Neural cell (in vitro differentiated cells): ENCODE results near the gene ASMT. TPM values are rescaled to one million over a fixed set of nuclear protein-coding genes. Genes with fewer than 3 reads are reported as not detected.
A peak's percentile ranks its signal among the peaks of the same experiment; 100 is the strongest.

Source experiments
- H2AFZ ChIP-seq: fragments of 200-600, 300-800 bp; sonication (generic), shearing (Covaris generic); 2 replicates; pipeline ENCODE4 v1.6.0; 2014; ENCODE audit warnings: low read depth, mild to moderate bottlenecking, antibody characterized with exemption, low read length, moderate library complexity
- H3F3A ChIP-seq: fragments of 200-600 bp; shearing (Covaris generic); 2 replicates; pipeline ENCODE4 v1.6.1; 2016; ENCODE audit warnings: mild to moderate bottlenecking, moderate library complexity, mixed read lengths, antibody characterized with exemption, low read length; ENCODE audit not compliant: insufficient read depth, poor library complexity, severe bottlenecking
- H3K27ac ChIP-seq: fragments of 200-600, 300-800 bp; sonication (generic), shearing (Covaris generic); 2 replicates; pipeline ENCODE4 v1.5.1; 2014; ENCODE audit warnings: mild to moderate bottlenecking, low read length, moderate library complexity
- H3K27me3 ChIP-seq: fragments of 300-800, 200-600 bp; sonication (generic), shearing (Covaris generic); 2 replicates; pipeline ENCODE4 v1.6.0; 2014; ENCODE audit warnings: mild to moderate bottlenecking, low read depth, low read length, moderate library complexity; ENCODE audit not compliant: insufficient read depth
- H3K36me3 ChIP-seq: fragments of 300-800, 200-600 bp; sonication (generic), shearing (Covaris generic); 2 replicates; pipeline ENCODE4 v1.5.1; 2014; ENCODE audit warnings: mild to moderate bottlenecking, antibody characterized with exemption, low read length, moderate library complexity; ENCODE audit not compliant: insufficient read depth
- H3K4me2 ChIP-seq: fragments of 300-800, 200-600 bp; sonication (generic), shearing (Covaris generic); 2 replicates; pipeline ENCODE4 v1.6.0; 2014; ENCODE audit warnings: mild to moderate bottlenecking, low read length
- H3K4me3 ChIP-seq: fragments of 300-800, 200-600 bp; sonication (generic), shearing (Covaris generic); 2 replicates; pipeline ENCODE4 v1.5.1; 2014; ENCODE audit warnings: mild to moderate bottlenecking, low read length, moderate library complexity
- H3K79me2 ChIP-seq: fragments of 200-600 bp; shearing (Covaris generic); replicated peaks from 2 replicates; pipeline ENCODE4 v1.6.0; 2014; ENCODE audit warnings: mild to moderate bottlenecking, low read length, moderate library complexity; ENCODE audit not compliant: insufficient read depth
- H3K9ac ChIP-seq: fragments of 300-800, 200-600 bp; sonication (generic), shearing (Covaris generic); 2 replicates; pipeline ENCODE4 v1.6.1; 2016; ENCODE audit warnings: mild to moderate bottlenecking, low read length, mixed read lengths
- H3K9me2 ChIP-seq: fragments of 200-600 bp; shearing (Covaris generic); 2 replicates; pipeline ENCODE4 v1.6.1; 2016; ENCODE audit warnings: mild to moderate bottlenecking, low read length, mixed read lengths; ENCODE audit not compliant: insufficient read depth
- H3K9me3 ChIP-seq: fragments of 200-600, 300-800 bp; sonication (generic), shearing (Covaris generic); 2 replicates; pipeline ENCODE4 v1.6.1; 2016; ENCODE audit warnings: mild to moderate bottlenecking, mixed run types, low read length, moderate library complexity, mixed read lengths
- H4K20me1 ChIP-seq: fragments of 200-600 bp; shearing (Covaris generic); 2 replicates; pipeline ENCODE4 v1.6.1; 2016; ENCODE audit warnings: mild to moderate bottlenecking, mixed run types; ENCODE audit not compliant: insufficient read depth
- EP300 ChIP-seq: fragments of 450-650 bp; conservative IDR thresholded peaks from 2 replicates; pipeline ENCODE4 v1.6.1; 2014; ENCODE audit warnings: antibody characterized with exemption, mild to moderate bottlenecking, moderate library complexity; ENCODE audit not compliant: poor library complexity, severe bottlenecking
- EZH2 ChIP-seq: fragments of 200-600, 300-800 bp; shearing (Covaris generic), sonication (generic); IDR thresholded peaks from 2 replicates; pipeline ENCODE4 v1.6.1; 2014; ENCODE audit warnings: antibody characterized with exemption, low read length, borderline replicate concordance, mild to moderate bottlenecking; ENCODE audit not compliant: insufficient read depth, poor library complexity, severe bottlenecking
- MXI1 ChIP-seq: fragments of 450-650 bp; conservative IDR thresholded peaks from 2 replicates; pipeline ENCODE4 v1.6.1; 2014; ENCODE audit warnings: antibody characterized with exemption, mild to moderate bottlenecking; ENCODE audit not compliant: poor library complexity, severe bottlenecking
- POLR2AphosphoS5 ChIP-seq: IDR thresholded peaks from 2 replicates; pipeline ENCODE4 v1.6.1; 2012
- RAD21 ChIP-seq: fragments of 450-650 bp; conservative IDR thresholded peaks from 2 replicates; pipeline ENCODE4 v1.6.1; 2014; ENCODE audit warnings: antibody characterized with exemption, mild to moderate bottlenecking, moderate library complexity
- SMC3 ChIP-seq: fragments of 450-650 bp; conservative IDR thresholded peaks from 2 replicates; pipeline ENCODE4 v1.6.1; 2014; ENCODE audit warnings: antibody characterized with exemption, mild to moderate bottlenecking, moderate library complexity; ENCODE audit not compliant: poor library complexity
- TAF1 ChIP-seq: IDR thresholded peaks from 2 replicates; pipeline ENCODE4 v1.6.1; 2012; ENCODE audit warnings: low read depth
- polyA plus RNA-seq: library from polyadenylated mRNA; depleted of rRNA; stranded (reverse); fragments of >200 nt; gene quantifications from 2 replicates; pipeline ENCODE4 v1.2.3, GENCODE V29; 2014
- TF ChIP-seq, protein P1 (sequence below): fragments of 450-650 bp; IDR thresholded peaks from 2 replicates; pipeline ENCODE4 v1.5.1; 2014; ENCODE audit warnings: antibody characterized with exemption, mild to moderate bottlenecking, moderate library complexity; ENCODE audit not compliant: poor library complexity, severe bottlenecking
- TF ChIP-seq, protein P2 (sequence below): IDR thresholded peaks from 2 replicates; pipeline ENCODE4 v1.6.1; 2012; ENCODE audit warnings: borderline replicate concordance

ASMT gene
- polyA plus RNA-seq, 1 donor from 2014 or later, result 1.8 TPM

DNA sequence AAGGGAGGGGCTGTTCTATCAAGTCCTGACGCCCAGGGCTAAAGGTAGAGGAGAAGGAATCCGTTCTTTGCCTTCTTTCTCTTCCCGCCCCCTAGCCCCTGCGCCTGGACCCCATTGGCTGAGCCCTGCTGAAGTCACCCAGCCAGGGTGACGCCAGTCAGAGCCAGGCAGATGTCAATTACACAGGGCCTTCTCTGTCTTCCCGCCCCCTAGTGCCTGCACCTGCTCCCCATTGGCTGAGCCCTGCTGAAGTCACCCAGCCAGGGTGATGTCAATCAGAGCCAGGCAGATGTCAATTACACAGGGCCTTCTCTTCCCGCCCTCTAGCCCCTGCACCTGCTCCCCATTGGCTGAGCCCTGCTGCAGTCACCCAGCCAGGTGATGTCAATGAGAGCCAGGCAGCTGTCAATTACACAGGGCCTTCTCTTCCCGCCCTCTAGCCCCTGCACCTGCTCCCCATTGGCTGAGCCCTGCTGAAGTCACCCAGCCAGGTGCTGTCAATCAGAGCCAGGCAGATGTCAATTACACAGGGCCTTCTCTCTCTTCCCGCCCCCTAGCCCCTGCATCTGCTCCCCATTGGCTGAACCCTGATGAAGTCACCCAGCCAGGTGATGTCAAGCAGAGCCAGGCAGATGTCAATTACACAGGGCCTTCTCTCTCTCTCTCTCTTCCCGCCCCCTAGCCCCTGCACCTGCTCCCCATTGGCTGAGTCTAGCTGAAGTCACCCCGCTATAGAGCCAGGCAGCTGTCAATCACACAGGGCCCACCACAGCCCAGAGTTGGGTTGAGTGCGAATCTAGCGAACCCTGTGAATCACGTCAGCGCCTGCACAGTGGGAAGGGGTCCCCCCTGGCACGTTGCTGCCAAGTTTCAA lies 46.4 kb downstream of the ASMT start:
- Histone ChIP-seq H4K20me1 (no peaks in the 10 kb centered on the region), H3K4me3 (no peak overlapping the region), H3K27ac (peak overlapping the region; percentile 28), H3K36me3 (no peaks in the 10 kb centered on the region), H3K9ac (no peak overlapping the region), H3K9me2 (no peaks in the 10 kb centered on the region), H3K79me2 (no peaks in the 10 kb centered on the region), H2AFZ (no peak overlapping the region), H3K27me3 (no peaks in the 10 kb centered on the region), H3K4me2 (no peak overlapping the region), H3K9me3 (no peaks in the 10 kb centered on the region), H3F3A (peaks cover 3% of the 10 kb centered on the region)
- peak; percentile 58 for TF ChIP-seq EP300
- TF ChIP-seq, protein P1, sequence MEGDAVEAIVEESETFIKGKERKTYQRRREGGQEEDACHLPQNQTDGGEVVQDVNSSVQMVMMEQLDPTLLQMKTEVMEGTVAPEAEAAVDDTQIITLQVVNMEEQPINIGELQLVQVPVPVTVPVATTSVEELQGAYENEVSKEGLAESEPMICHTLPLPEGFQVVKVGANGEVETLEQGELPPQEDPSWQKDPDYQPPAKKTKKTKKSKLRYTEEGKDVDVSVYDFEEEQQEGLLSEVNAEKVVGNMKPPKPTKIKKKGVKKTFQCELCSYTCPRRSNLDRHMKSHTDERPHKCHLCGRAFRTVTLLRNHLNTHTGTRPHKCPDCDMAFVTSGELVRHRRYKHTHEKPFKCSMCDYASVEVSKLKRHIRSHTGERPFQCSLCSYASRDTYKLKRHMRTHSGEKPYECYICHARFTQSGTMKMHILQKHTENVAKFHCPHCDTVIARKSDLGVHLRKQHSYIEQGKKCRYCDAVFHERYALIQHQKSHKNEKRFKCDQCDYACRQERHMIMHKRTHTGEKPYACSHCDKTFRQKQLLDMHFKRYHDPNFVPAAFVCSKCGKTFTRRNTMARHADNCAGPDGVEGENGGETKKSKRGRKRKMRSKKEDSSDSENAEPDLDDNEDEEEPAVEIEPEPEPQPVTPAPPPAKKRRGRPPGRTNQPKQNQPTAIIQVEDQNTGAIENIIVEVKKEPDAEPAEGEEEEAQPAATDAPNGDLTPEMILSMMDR, result no peak

DNA sequence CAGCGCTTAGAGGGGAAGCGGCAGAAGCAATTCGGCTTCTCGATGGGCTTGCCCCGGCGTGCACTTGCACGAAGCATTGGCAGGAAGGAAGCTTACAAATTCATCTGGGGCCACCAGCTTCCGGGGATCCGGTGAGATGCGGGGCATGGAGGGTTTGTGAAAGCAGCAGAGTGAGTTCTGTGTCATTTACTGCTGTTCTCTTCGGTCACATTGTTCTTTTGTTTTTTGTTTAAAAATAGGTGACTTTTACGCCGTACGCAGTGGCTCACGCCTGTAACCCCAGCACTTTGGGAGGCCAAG lies 47.0 kb downstream of the ASMT start:
- Histone ChIP-seq H3K27ac (peak overlapping the region; percentile 28), H3K9ac (no peak overlapping the region), H3K36me3 (no peaks in the 10 kb centered on the region), H3K9me3 (no peaks in the 10 kb centered on the region), H3F3A (peaks cover 3% of the 10 kb centered on the region), H4K20me1 (no peaks in the 10 kb centered on the region), H3K9me2 (no peaks in the 10 kb centered on the region), H2AFZ (no peak overlapping the region), H3K79me2 (no peaks in the 10 kb centered on the region), H3K27me3 (no peaks in the 10 kb centered on the region), H3K4me2 (no peak overlapping the region), H3K4me3 (no peak overlapping the region)
- no peak for TF ChIP-seq EZH2
- no peak for TF ChIP-seq MXI1
- TF ChIP-seq, protein P1, result no peak
- TF ChIP-seq, protein P2, sequence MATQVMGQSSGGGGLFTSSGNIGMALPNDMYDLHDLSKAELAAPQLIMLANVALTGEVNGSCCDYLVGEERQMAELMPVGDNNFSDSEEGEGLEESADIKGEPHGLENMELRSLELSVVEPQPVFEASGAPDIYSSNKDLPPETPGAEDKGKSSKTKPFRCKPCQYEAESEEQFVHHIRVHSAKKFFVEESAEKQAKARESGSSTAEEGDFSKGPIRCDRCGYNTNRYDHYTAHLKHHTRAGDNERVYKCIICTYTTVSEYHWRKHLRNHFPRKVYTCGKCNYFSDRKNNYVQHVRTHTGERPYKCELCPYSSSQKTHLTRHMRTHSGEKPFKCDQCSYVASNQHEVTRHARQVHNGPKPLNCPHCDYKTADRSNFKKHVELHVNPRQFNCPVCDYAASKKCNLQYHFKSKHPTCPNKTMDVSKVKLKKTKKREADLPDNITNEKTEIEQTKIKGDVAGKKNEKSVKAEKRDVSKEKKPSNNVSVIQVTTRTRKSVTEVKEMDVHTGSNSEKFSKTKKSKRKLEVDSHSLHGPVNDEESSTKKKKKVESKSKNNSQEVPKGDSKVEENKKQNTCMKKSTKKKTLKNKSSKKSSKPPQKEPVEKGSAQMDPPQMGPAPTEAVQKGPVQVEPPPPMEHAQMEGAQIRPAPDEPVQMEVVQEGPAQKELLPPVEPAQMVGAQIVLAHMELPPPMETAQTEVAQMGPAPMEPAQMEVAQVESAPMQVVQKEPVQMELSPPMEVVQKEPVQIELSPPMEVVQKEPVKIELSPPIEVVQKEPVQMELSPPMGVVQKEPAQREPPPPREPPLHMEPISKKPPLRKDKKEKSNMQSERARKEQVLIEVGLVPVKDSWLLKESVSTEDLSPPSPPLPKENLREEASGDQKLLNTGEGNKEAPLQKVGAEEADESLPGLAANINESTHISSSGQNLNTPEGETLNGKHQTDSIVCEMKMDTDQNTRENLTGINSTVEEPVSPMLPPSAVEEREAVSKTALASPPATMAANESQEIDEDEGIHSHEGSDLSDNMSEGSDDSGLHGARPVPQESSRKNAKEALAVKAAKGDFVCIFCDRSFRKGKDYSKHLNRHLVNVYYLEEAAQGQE, result no peak
- TF ChIP-seq TAF1, result no peak
- no peak for TF ChIP-seq SMC3
- TF ChIP-seq EP300, result no peak
- TF ChIP-seq POLR2AphosphoS5, result no peak
- TF ChIP-seq RAD21, result no peak
